Upper lobe of left lung (tissue), 4 donors: ENCODE measurements around the gene MPV17.

ENCODE experiments used
- CTCF ChIP-seq, 6 experiments: fragments of 450-650 bp in 4 of 6; fragments of 200-600 bp in 2 of 6; sonication (generic) in 2 of 6; IDR thresholded peaks; one replicate each; pipeline ENCODE4 v1.5.1; 2016 to 2019; ENCODE audit warnings: antibody characterized with exemption in 6 of 6
- EP300 ChIP-seq, 4 donors: sonication (generic); formaldehyde crosslinking; IDR thresholded peaks; one replicate each; pipeline ENCODE4 v1.5.1; 2017; ENCODE audit warnings: antibody characterized with exemption in 4 of 4, control low read depth in 2 of 4
- POLR2A ChIP-seq, 4 donors: fragments of 450-650 bp; IDR thresholded peaks; one replicate each; pipeline ENCODE4 v1.5.1; 2016 to 2017; ENCODE audit warnings: antibody characterized with exemption in 4 of 4, mild to moderate bottlenecking in 2 of 4
- POLR2AphosphoS5 ChIP-seq, 2 donors: sonication (generic); formaldehyde crosslinking; IDR thresholded peaks; one replicate each; pipeline ENCODE4 v1.5.1; 2017; ENCODE audit warnings: antibody characterized with exemption in 2 of 2

GRCh38 chr2:27309651-27310050 is 13.2 kb downstream of the MPV17 start:
- no peak for TF ChIP-seq CTCF (IDR thresholded peaks at IDR 0.05)
- TF ChIP-seq POLR2A (IDR thresholded peaks at IDR 0.05), result no peak
- TF ChIP-seq POLR2AphosphoS5 (IDR thresholded peaks at IDR 0.05), result no peak
- TF ChIP-seq EP300 (IDR thresholded peaks at IDR 0.05), result no peak
